K562 (cell line): ENCODE measurements around the gene OTUD5. TPM values are rescaled to one million over a fixed set of nuclear protein-coding genes. Genes with fewer than 3 reads are reported as not detected.

ENCODE experiments used
- ATAC-seq: fragments of 200-7000 bp; cut with Tn5 transposase; 3 replicates; pipeline ENCODE4 v1.9.1; 2020; ENCODE audit warnings: moderate library complexity
- BruUV-seq: library from RNA; stranded (reverse); fragments of 400-500 nt; replicated peaks from 2 replicates; lab custom pipeline; 2021; lab: Mats Ljungman, UMichigan
- CTCF ChIA-PET: fragments of 300-600 bp; formaldehyde crosslinking; extraction: SDS; loops from one replicate; lab custom pipeline; 2021; ENCODE audit warnings: low intra/inter-chr PET ratio; lab: Yijun Ruan, JAX
- POLR2A ChIA-PET: fragments of 300-600, 350-650 bp; sonication (Branson Sonifier 250); formaldehyde crosslinking; extraction: SDS; loops from one replicate; lab custom pipeline; 2021; ENCODE audit warnings: antibody characterized with exemption, inconsistent platforms; lab: Yijun Ruan, JAX
- DNase-seq, 4 experiments: peaks; one replicate each; pipeline versions ENCODE4 v3.0.0 to v3.0.0-alpha.2; 2011 to 2018; ENCODE audit warnings: low spot score in 3 of 4, mixed read lengths in 3 of 4; ENCODE audit errors: extremely low read depth in 1 of 4
- FAIRE-seq: peaks from 2 replicates; lab custom pipeline; 2011; peaks lifted over from hg19 to GRCh38; lab: Jason Lieb, UNC
- H2AFZ ChIP-seq: 2 replicates; pipeline ENCODE4 v1.6.0; 2011; ENCODE audit warnings: low read depth, low read length, control low read depth, inconsistent platforms
- H3K27ac ChIP-seq: fragments of 200-600 bp; 3 replicates; pipeline ENCODE4 v1.8.0; 2011; ENCODE audit warnings: low read depth, mild to moderate bottlenecking, control low read depth, inconsistent platforms, low read length, moderate library complexity, mixed read lengths; ENCODE audit errors: extremely low read depth
- H3K27me3 ChIP-seq, 2 experiments: fragments of 300-600 bp in 1 of 2; 2 replicates in 1 of 2; 3 replicates in 1 of 2; pipeline versions ENCODE4 v1.6.0 to v1.8.0; 2011; ENCODE audit warnings: inconsistent platforms in 2 of 2, low read length in 2 of 2, mild to moderate bottlenecking in 1 of 2, mixed read lengths in 1 of 2, moderate library complexity in 1 of 2; ENCODE audit not compliant: control insufficient read depth in 2 of 2, insufficient read depth in 2 of 2
- H3K36me3 ChIP-seq: fragments of 300-600 bp; 3 replicates; pipeline ENCODE4 v1.8.0; 2011; ENCODE audit warnings: mild to moderate bottlenecking, low read length, inconsistent platforms; ENCODE audit not compliant: control insufficient read depth, insufficient read depth
- H3K4me1 ChIP-seq, 2 experiments: fragments of 200-600 bp in 1 of 2; replicated peaks in 1 of 2; 2 replicates in 1 of 2; 3 replicates in 1 of 2; pipeline versions ENCODE4 v1.5.1 to v1.8.0; 2011; ENCODE audit warnings: inconsistent platforms in 2 of 2, low read length in 2 of 2, mild to moderate bottlenecking in 1 of 2, mixed read lengths in 1 of 2, moderate library complexity in 1 of 2; ENCODE audit not compliant: control insufficient read depth in 2 of 2, insufficient read depth in 2 of 2
- H3K4me2 ChIP-seq: 2 replicates; pipeline ENCODE4 v1.6.1; 2011; ENCODE audit warnings: low read length, control low read depth, inconsistent platforms, mixed read lengths; ENCODE audit not compliant: insufficient read depth
- H3K4me3 ChIP-seq: fragments of 200-600 bp; sonication (generic), shearing (Covaris generic); 2 replicates; pipeline ENCODE4 v1.5.1; 2016; ENCODE audit warnings: control low read depth, inconsistent platforms
- H3K79me2 ChIP-seq: fragments of 200-600 bp; 3 replicates; pipeline ENCODE4 v1.8.0; 2011; ENCODE audit warnings: low read length, inconsistent platforms; ENCODE audit not compliant: control insufficient read depth, insufficient read depth
- H3K9ac ChIP-seq, 2 experiments: 2 replicates each; pipeline versions ENCODE4 v1.6.0 to v1.6.1; 2011; ENCODE audit warnings: low read depth in 2 of 2, low read length in 2 of 2, control low read depth in 1 of 2, inconsistent platforms in 1 of 2, mild to moderate bottlenecking in 1 of 2, mixed read lengths in 1 of 2; ENCODE audit not compliant: insufficient read depth in 1 of 2
- H3K9me1 ChIP-seq: one replicate; pipeline ENCODE4 v1.6.0; 2011; ENCODE audit warnings: inconsistent platforms, mild to moderate bottlenecking, low read length, moderate library complexity; ENCODE audit not compliant: control insufficient read depth, insufficient read depth
- H3K9me3 ChIP-seq: replicated peaks from 2 replicates; pipeline ENCODE4 v1.5.1; 2011; ENCODE audit warnings: low read depth, low read length, inconsistent platforms; ENCODE audit not compliant: control insufficient read depth, insufficient read depth
- H4K20me1 ChIP-seq: replicated peaks from 2 replicates; pipeline ENCODE4 v1.6.1; 2011; ENCODE audit warnings: low read length, inconsistent platforms, mixed read lengths; ENCODE audit not compliant: control insufficient read depth, insufficient read depth
- ARNT ChIP-seq, 2 experiments: fragments of 450-650 bp; IDR thresholded peaks; 2 replicates each; pipeline ENCODE4 v1.6.1; 2016; ENCODE audit warnings: mild to moderate bottlenecking in 1 of 2
- C11orf30 ChIP-seq: fragments of 450-650 bp; IDR thresholded peaks from 2 replicates; pipeline ENCODE4 v1.6.1; 2016; ENCODE audit warnings: low read depth, mild to moderate bottlenecking
- MAFG ChIP-seq: fragments of 450-650 bp; conservative IDR thresholded peaks from 2 replicates; pipeline ENCODE4 v1.6.1; 2016; ENCODE audit warnings: missing genetic modification characterization, missing compliant biosample characterization
- RBFOX2 ChIP-seq: fragments of 200-400 bp; formaldehyde crosslinking; IDR thresholded peaks from 2 replicates; pipeline ENCODE4 v1.6.1; 2017; ENCODE audit warnings: low read depth, mild to moderate bottlenecking, low read length, moderate library complexity
- SMARCA5 ChIP-seq: fragments of 450-650 bp; IDR thresholded peaks from 2 replicates; pipeline ENCODE4 v1.6.1; 2016
- ZFP1 ChIP-seq: fragments of 450-650 bp; formaldehyde crosslinking; IDR thresholded peaks from 2 replicates; pipeline ENCODE4 v1.4.0; 2020; ENCODE audit warnings: mild to moderate bottlenecking, mixed read lengths
- ZNF124 ChIP-seq: sonication (generic); formaldehyde crosslinking; IDR thresholded peaks from 2 replicates; pipeline ENCODE4 v1.8.1; 2022; ENCODE audit warnings: missing genetic modification reagents
- ZNF23 ChIP-seq: fragments of 250-450 bp; sonication (Bioruptor Pico); IDR thresholded peaks from 2 replicates; pipeline ENCODE4 v1.4.0; 2020; ENCODE audit warnings: mild to moderate bottlenecking
- ZNF316 ChIP-seq: fragments of 450-650 bp; IDR thresholded peaks from 2 replicates; pipeline ENCODE4 v1.6.1; 2016
- WGBS: fragments of 100-300 bp; shearing (Covaris generic); methylation state at CpG from one replicate; pipeline ENCODE4 v1.1.6; 2016; ENCODE audit warnings: low coverage, mixed read lengths; ENCODE audit not compliant: insufficient coverage; ENCODE audit errors: missing lambda C conversion rate; 5-methylcytosine and 5-hydroxymethylcytosine counted together
- in situ Hi-C: fragments of 300-500 bp; cut with MboI; formaldehyde crosslinking; loops from 4 replicates; pipeline ENCODE4 v1.15.0; 2018; ENCODE audit warnings: inconsistent platforms, mixed read lengths
- intact Hi-C: fragments of 100-400 bp; cut with micrococcal nuclease; formaldehyde crosslinking; loops from 2 replicates; pipeline ENCODE4 v1.14.2; 2022
- polyA plus RNA-seq, 8 experiments: library from polyadenylated mRNA; depleted of rRNA in 4 of 8; stranded (reverse) in 5 of 8; unstranded in 3 of 8; fragments of >200 nt; fragmentation: Nextera tagmentation in 2 of 8; fragmentation: Illumina TruSeq in 1 of 8; extraction: Ambion mirVana in 2 of 8; extraction: Trizol in 1 of 8; gene quantifications; 2 replicates each; pipeline versions ENCODE4 v1.2.1 to v1.2.3, GENCODE V29; 2011 to 2014; ENCODE audit warnings: inconsistent platforms in 1 of 8, missing spikeins in 1 of 8
- total RNA-seq, 7 experiments: library from RNA; depleted of rRNA in 6 of 7; stranded (reverse); fragments of >200 nt in 6 of 7; fragmentation: Illumina TruSeq in 2 of 7; extraction: Trizol in 2 of 7; gene quantifications; 2 replicates each; pipeline versions ENCODE4 v1.2.1 to v1.2.3, GENCODE V29; 2011 to 2021; ENCODE audit warnings: low replicate concordance in 1 of 7

OTUD5 gene
- total and polyA plus RNA-seq, 9 of the 15 experiments (the other 6 are each of a cell fraction or from before 2014, with no cell fraction given), result 3.6 to 102 (median 59.0) TPM

DNA sequence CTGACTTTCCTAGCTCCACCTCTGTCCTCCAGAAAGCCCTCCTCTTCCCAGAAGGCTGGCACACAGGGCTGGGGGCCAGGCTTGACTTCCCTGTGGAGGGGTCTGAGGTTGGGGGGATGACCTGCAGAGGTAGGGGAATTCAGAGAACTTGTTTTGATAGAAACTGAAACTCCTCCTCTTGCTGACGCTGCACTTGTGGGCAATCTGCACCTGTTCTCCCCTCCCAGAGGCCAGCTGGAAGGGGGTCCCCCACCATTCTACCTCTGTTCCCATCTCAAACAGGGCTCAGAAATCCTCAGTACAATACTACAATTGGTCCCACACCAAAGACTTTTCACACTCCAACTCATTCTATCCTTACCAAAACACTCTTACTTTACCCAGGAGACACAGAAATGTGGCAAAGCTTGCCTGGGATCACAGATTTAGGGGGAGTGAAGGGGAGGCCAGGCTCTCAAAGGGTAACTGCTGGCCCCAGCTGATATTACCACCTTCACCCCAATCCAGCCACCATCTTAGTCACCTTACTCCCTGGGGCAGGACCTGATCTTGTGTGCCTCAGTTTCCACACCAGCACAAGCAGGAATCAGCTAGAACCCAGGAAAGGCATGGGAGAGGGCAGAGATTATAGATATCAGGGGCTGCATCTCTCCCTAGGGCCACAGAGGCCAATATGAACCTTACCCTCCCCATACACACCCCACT is 18.5 kb downstream of the OTUD5 start:
- Histone ChIP-seq H4K20me1 (no peaks in the 10 kb centered on the region), H2AFZ (no peak overlapping the region), H3K9me1 (no peaks in the 10 kb centered on the region), H3K9ac (peak overlapping the region; percentile 65 to 69; a peak in 3 of 4 replicates), H3K36me3 (peaks cover 69% of the 10 kb centered on the region), H3K79me2 (peaks cover 90% of the 10 kb centered on the region), H3K4me3 (no peak overlapping the region), H3K9me3 (no peaks in the 10 kb centered on the region), H3K4me2 (peak overlapping the region; percentile 24; the same call in 1 of the 2 replicates), H3K4me1 (peaks cover 59 to 77% of the 10 kb centered on the region in 2 experiments), H3K27me3 (no peaks in the 10 kb centered on the region), H3K27ac (peak overlapping the region; percentile 91)
- ChIA-PET CTCF (interaction anchor here (1.6 kb wide), 1 partner anchor 22 kb away, joined by 4 read pairs; no protein-coding TSS in a partner anchor), POLR2A (interaction anchor here (0.7 kb wide), 1 partner anchor 41 kb away, joined by 3 read pairs; the partner anchor contains the start of genes PQBP1 and TIMM17B)
- no TSS peak for BruUV-seq
- FAIRE-seq (no peak), DNase-seq (no peak), ATAC-seq (no peak)
- in situ Hi-C loops, result no loop called here
- intact Hi-C loops, result no loop called here
- TF ChIP-seq SMARCA5 (no peak), ZNF23 (CRISPR knock-in tag) (no peak), C11orf30 (peak; percentile 28; the same call in 1 of the 2 replicates), MAFG (tag) (0 out of 2 replicates have a peak, but pooled peaks have one; percentile 17), ARNT (IDR thresholded peaks at IDR 0.05) (no peak), ZNF316 (peak; percentile 49; the same call in 1 of the 2 replicates), RBFOX2 (no peak), ZFP1 (CRISPR knock-in tag) (no peak), ZNF124 (CRISPR knock-in tag) (no peak)
- 13% methylated on average over 1 of the region's 1 CpG for WGBS
